Nucleus accumbens (tissue), 56 donors: Measurements from ENCODE around the gene ELAVL2.
A peak's percentile ranks its signal among the peaks of the same experiment; 100 is the strongest.

Source experiments
- DNase-seq, 56 donors: peaks; one replicate each; lab custom pipeline; 2025; lab: John Stamatoyannopoulos, UW

ELAVL2 gene

GRCh38 chr9:23822261-23823169 lies 3.5 kb downstream of the ELAVL2 start:
- DNase-seq: no peak

- peak in 1 of 56 donors; percentile 9 for DNase-seq
Measured at GRCh38 chr9:23821375-23822181, 4.5 kb downstream of the ELAVL2 start.

- DNase-seq: no peak
Measured at GRCh38 chr9:23820451-23821374, 5.3 kb downstream of the ELAVL2 start.

GRCh38 chr9:23819403-23819802 lies 6.6 kb downstream of the ELAVL2 start:
- DNase-seq: no peak

GRCh38 chr9:23814243-23814642 lies 11.8 kb downstream of the ELAVL2 start:
- no peak for DNase-seq

- DNase-seq: no peak
Measured at GRCh38 chr9:23812673-23813072, 13.4 kb downstream of the ELAVL2 start.

- no peak for DNase-seq
Measured at GRCh38 chr9:23811633-23812032, 14.4 kb downstream of the ELAVL2 start.

- DNase-seq: no peak
Measured at GRCh38 chr9:23803216-23803615, 22.8 kb downstream of the ELAVL2 start.

- DNase-seq: no peak
Measured at GRCh38 chr9:23801523-23801922, 24.5 kb downstream of the ELAVL2 start.

- no peak for DNase-seq
Measured at GRCh38 chr9:23799521-23799920, 26.5 kb downstream of the ELAVL2 start.

GRCh38 chr9:23798325-23798724 lies 27.7 kb downstream of the ELAVL2 start:
- no peak for DNase-seq

- no peak for DNase-seq
Measured at GRCh38 chr9:23796209-23796608, 29.8 kb downstream of the ELAVL2 start.

- no peak for DNase-seq
Measured at GRCh38 chr9:23790351-23791260, 35.4 kb downstream of the ELAVL2 start.

GRCh38 chr9:23789529-23790254 lies 36.3 kb downstream of the ELAVL2 start:
- DNase-seq: no peak

GRCh38 chr9:23784962-23785361 lies 41.1 kb downstream of the ELAVL2 start:
- DNase-seq: no peak

- no peak for DNase-seq
Measured at GRCh38 chr9:23783509-23783908, 42.5 kb downstream of the ELAVL2 start.

GRCh38 chr9:23779220-23779619 lies 46.8 kb downstream of the ELAVL2 start:
- peak in 4 of 56 donors; percentile 1 to 32 (median 2) for DNase-seq

GRCh38 chr9:23777328-23777727 lies 48.7 kb downstream of the ELAVL2 start:
- DNase-seq: no peak

- no peak for DNase-seq
Measured at GRCh38 chr9:23775549-23775948, 50.5 kb downstream of the ELAVL2 start.
